GM21381 (cell line): ENCODE measurements around the gene CAV1.
"Not testable (repeated sequence)": the region's sequence is repeated elsewhere in the genome, so short reads cannot be mapped to it uniquely, and the experiment has no call there.

Experiments used
- ATAC-seq: cut with Tn5 transposase; IDR thresholded peaks from one replicate; pipeline ENCODE4 v1.9.1; 2021; ENCODE audit warnings: mild to moderate bottlenecking, moderate library complexity; ENCODE audit not compliant: unreplicated experiment

CAV1 gene

GRCh38 chr7:116524609-116525297 lies at the start of gene CAV1:
CAV1 (plus strand) TSS chr7:116525036; CDS start chr7:116525063, 27 bp downstream.
- ATAC-seq, result no peak

- no peak for ATAC-seq
These were observed 47.2 kb upstream of the CAV1 start for GRCh38 chr7:116477625-116478024.

GRCh38 chr7:116478834-116479233 lies 46.0 kb upstream of the CAV1 start:
- no peak for ATAC-seq

GRCh38 chr7:116483271-116483942 lies 41.4 kb upstream of the CAV1 start:
- no peak for ATAC-seq

DNA sequence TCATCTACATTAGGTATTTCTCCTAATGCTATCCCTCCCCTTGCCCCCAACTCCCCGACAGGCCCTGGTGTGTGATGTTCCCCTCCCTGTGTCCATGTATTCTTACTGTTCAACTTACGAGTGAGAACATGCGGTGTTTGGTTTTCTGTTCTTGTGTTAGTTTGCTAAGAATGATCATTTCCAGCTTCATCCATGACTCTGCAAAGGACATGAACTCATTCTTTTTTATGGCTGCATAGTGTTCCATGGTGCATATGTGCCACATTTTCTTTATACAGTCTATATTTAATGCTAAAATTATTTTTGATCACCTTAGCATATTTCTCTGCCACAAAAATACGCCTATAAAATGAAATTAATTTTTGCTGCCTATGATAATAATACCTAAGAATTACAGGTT lies 40.4 kb upstream of the CAV1 start:
- not testable (repeated sequence) for ATAC-seq

- no peak for ATAC-seq
These were observed 36.8 kb upstream of the CAV1 start for GRCh38 chr7:116487907-116488521.

GRCh38 chr7:116490351-116490750 lies 34.5 kb upstream of the CAV1 start:
- ATAC-seq, result no peak

DNA sequence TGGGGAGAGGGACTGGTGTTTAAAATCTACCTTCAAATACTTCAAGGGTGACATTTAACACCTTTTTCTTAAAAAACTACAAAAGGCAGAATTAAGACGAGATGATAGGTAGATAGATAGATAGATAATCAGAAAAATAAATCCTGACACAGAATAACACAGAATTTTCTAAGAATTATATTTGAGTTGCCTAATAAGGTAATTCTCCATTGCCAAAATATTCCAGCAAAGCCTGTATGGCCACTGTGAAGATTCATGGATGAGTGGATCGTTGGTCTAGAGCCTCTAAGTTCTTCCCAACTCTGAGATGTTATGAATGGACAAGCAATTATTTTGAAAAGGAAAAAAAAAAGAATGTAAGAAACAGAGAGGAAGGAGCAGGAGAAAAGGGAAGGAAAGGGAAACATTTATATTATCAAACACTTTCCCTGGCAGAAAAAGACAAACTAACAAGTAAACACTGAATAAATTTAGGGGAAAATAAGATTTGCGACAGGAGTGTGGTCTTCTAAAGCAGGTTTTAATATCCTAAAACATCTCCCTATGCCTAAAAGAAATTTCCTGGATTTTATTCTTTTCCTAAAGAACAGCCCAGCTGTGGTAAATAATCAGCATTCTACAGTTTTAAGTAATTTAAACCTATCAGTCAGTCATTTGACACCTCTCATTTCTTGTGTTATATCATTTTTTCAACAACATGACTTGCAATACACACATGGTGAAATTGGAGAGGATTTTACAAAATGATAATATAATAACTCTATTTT lies 32.8 kb upstream of the CAV1 start:
- no peak for ATAC-seq

- ATAC-seq, result no peak
These were observed 32.2 kb upstream of the CAV1 start for GRCh38 chr7:116492654-116493109.

DNA sequence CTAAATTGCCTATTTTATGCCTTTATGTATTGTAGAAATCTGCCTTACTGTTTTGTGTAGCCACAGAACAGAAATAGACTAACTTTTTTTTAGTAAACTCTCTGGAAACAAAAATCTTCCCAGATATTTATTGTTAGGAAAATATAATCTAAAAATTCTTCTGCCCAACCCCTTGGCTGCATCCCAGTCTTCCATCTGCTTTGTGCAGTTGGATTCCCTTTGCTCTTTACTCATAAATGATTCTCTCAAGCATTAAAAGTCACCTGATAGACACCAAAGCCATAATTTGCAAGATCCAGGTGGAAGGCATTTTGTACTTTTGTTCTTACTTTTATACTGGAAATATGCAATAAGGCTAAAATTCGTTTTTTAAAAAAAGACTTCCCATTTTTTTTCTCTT lies 31.4 kb upstream of the CAV1 start:
- no peak for ATAC-seq

DNA sequence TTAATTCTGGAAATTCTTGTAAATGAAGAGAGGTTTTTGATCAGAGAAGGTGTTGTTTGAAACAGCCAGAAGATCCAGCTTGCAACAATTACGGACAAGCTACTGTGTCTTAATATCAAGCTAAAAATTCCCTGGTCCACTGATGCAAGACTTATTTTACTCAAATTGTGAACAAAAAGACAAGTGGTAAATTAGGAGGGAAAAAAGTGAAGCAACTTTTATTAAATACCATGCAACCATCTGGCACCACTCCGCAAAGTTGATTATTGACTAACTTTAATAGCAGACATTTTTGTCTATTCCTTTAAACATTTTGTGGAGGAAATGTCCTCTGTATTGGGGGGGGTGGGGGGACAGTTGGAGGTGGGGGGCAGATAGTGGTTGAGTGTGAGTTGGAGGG lies 30.4 kb upstream of the CAV1 start:
- no peak for ATAC-seq

DNA sequence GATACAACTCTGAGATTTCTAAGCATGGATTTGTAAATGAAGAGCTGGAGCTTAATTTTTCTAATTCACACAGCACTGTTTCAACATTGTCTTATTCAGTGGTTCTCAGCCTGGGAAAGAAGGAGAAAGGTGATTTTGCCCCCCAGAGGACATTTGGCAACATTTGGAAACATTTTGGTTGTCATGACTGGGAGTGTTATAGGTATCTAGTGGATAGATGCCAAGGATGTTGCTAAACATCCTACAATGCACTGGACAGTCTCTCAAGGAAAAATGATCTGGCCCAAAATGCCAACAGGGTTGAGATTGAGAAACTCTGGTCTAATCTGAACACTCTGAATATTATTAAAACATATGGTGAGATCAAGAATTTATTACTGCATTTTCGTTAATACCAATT lies 29.1 kb upstream of the CAV1 start:
- ATAC-seq, result no peak

GRCh38 chr7:116496653-116497052 lies 28.2 kb upstream of the CAV1 start:
- ATAC-seq, result no peak

- no peak for ATAC-seq
These were observed 27.1 kb upstream of the CAV1 start for GRCh38 chr7:116497708-116498107.

GRCh38 chr7:116499168-116500077 lies 25.4 kb upstream of the CAV1 start, which contains the start of gene CAV2:
CAV2 (plus strand) TSS chr7:116499738; CDS start chr7:116499782, 44 bp downstream.
- peak; percentile 39 for ATAC-seq

GRCh38 chr7:116500078-116500853 lies 24.6 kb upstream of the CAV1 start:
- ATAC-seq, result peak; percentile 59

DNA sequence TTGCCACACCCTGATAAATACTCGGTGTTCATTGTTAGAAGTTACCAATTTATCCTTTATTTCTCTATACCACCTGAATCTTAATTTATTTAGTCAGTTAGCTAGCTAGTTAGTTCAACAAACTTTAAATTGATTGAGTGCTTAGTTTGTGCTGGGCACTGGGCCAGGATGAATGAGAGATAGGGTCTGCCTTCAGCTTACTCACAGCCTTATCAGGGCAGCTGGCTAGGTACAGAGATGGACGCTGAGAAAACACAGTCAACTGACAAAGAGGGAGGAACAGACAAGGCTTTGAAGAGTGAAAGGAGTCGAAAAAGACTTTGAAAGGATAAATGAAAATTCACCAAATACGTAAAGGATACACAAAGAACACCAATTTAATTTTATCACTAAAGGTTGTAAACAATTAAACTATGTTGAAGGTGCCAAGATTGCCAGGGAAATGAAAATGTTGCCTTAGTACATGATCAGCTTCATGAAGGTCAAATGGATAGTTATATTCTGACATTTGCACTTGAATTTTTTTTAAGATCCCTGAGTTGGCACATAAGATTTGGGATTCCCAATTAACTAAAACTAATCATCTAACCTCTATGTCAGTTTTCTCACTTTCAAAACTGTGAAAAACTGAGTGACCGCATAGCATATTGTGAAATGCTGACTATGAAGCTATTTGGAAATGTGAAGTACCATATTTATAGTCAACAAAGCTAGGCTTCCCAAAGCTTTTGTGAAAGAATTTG lies 23.2 kb upstream of the CAV1 start:
- ATAC-seq, result no peak

GRCh38 chr7:116502201-116503096 lies 22.4 kb upstream of the CAV1 start:
- ATAC-seq, result no peak
